GM21717 (cell line): ENCODE results near the gene NAV1.
"Not testable (repeated sequence)": the region's sequence is repeated elsewhere in the genome, so short reads cannot be mapped to it uniquely, and the experiment has no call there.

Experiments
- ATAC-seq: cut with Tn5 transposase; IDR thresholded peaks from one replicate; pipeline ENCODE4 v1.9.1; 2021; ENCODE audit warnings: mild to moderate bottlenecking, moderate library complexity; ENCODE audit not compliant: unreplicated experiment

NAV1 gene

DNA sequence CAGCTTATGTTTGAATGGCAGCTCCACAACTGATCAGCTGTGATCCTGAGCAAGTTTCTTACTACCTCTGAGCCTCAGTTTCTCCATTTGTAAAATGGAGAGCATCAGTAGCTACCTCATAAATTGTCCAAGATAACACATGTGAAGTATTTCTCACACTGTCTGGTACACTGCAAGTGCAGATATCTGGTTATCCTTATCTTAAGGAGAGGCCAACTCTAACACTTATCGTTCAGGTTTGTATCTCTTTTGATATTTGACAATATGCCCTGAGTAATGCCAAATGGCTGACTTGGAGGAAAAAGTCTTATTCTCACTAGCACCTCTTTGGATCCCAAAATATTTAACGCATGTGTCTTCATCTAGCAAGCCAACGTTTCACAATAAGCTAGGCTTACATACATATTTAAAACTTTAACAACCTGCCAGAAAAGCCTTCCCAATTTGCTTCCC, 34.7 kb upstream of the NAV1 start:
- ATAC-seq = no peak

DNA sequence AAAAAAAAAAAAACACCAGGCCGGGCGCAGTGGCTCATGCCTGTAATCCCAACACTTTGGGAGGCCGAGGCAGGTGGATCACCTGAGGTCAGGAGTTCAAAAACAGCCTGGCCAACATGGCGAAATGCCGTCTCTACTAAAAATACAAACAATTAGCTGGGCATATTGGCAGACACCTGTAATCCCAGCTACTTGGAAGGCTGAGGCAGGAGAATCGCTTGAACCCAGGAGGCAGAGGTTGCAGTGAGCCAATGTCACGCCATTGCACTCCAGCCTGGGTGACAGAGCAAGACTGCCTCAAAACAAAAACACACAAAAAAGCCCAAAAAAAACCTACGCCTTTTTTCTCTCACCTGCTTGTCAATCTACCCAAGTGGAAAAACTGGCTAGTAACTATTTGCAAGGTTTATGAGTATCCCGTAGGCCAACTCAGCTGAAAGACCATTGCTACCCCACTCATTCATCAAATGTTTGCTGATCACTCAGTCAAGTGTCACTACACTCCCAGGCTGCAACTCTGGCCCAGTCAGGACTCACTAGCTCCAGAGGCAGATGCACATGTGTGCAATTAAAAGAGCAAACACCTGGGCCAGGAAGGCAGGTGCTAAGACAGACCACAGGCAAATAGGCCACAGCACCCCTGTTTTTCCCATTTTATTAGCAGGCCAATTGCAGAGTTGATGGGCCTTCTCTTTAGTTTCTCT, 34.0 kb upstream of the NAV1 start:
- no peak for ATAC-seq

DNA sequence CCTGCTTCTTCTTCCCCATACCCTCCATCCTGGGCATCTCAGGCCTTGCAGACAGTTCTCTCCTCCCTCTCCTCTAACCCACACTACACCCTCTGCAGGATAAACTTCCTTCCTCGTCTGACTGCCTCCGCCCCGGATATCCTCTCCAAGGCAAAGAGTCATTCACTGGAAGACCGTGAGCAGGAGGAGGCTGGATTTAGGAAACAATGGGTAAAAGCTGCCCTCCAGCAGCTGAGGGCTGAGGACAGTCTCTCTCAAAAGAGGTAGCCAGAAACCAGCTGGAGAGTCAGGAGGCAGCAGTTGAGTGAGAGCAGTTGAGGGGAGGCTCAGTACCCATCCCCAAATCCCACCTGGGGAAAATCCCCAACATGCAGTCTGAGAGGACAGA, 33.4 kb upstream of the NAV1 start:
- ATAC-seq = no peak

DNA sequence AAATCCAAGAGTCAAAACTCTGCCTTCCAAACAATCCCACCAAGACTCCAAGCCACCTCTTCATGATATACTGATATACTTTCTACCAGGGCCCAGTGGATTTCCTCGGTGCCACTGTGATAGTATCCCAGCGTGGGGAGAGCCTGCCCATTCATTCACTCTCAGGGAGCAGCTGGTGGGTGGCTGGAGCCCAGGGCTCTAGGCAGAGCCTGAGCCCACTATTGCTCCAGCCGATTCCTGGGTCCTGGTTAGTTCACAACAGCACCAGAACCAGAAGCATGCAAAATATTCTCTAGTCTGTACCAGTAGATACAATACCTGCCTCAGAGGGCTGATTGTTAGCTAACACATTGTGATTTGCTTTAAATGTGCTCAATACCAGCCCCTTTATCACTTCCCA, 32.8 kb upstream of the NAV1 start:
- no peak for ATAC-seq

DNA sequence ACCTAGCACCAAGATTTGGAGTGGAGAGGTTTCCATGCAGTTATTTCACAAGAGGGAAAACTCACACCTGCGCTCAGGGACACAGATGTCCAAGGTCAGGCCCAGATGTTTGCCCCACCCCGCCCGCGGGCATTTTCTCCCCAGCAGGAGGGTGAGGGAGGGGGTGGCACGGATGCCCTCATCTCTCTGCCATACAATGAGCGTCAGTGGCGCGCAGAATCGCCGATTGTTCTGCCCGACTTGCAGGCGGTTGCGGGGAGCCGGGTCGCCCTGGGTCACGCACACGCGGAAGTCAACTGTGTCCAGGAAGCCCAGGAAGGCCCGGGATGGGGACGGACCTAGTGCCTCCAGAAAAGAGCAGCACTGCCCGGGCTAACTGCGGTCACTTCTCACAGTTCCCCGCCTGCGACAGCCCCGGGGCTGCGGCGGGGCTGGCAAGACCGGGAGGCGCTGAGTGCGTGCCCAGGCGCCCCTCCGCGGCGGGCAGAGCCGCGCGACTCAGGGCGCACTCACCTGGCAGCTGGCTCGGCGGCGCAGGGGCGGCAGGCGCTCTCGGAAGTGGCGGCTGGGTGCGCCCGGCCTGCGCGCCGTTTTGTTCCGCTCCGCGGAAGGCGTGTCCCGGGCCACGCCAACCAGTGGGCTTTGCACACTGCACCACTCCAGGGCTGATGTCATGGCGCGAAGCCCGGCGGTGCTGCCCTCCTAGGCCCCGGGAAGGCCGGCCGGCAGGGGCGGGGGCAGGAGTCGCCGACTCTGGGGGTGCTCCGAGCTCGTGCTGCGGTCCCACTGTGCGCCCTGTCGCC, 32.2 kb upstream of the NAV1 start, which contains the start of gene CSRP1:
Gene CSRP1, minus strand, starts transcription at position 567 of the 803 bp plus-strand sequence. CDS start 10,820 bp downstream, outside the sequence.
- ATAC-seq = peak; percentile 80

DNA sequence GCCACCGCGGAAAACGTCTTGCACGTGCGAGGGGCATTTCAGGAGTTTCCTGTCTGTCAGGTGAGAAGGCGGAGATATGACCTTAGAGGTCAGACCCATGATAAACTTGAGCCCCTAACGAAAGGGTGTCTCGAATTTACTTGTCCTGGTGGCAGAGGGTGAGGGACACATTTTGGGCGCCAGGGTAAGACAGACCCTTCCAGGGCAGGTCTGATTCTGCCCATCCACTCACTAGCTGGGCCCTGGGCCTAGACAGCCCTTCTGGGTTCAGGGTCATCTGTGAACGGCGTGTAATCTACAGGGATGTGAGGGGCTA, 31.6 kb upstream of the NAV1 start:
- ATAC-seq = no peak

DNA sequence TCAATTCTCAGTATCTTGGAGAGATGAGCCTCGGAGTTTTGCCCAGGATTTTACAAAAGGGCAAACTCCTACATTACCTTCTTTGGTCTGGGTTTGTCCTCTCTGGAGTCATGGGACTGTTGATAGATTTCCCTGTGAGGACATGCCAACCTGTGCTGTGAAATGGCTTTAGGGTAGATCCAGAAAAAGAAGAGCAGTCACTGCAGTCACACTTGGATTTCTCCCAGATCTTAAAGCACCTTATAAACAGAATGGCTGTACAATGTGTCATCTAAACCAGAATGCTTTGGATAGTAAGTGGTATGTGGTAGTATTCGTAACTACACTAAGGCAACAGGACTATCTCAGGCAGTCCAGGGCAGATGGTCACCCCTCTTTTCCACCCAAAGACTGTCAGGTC, 30.1 kb upstream of the NAV1 start:
- no peak for ATAC-seq

DNA sequence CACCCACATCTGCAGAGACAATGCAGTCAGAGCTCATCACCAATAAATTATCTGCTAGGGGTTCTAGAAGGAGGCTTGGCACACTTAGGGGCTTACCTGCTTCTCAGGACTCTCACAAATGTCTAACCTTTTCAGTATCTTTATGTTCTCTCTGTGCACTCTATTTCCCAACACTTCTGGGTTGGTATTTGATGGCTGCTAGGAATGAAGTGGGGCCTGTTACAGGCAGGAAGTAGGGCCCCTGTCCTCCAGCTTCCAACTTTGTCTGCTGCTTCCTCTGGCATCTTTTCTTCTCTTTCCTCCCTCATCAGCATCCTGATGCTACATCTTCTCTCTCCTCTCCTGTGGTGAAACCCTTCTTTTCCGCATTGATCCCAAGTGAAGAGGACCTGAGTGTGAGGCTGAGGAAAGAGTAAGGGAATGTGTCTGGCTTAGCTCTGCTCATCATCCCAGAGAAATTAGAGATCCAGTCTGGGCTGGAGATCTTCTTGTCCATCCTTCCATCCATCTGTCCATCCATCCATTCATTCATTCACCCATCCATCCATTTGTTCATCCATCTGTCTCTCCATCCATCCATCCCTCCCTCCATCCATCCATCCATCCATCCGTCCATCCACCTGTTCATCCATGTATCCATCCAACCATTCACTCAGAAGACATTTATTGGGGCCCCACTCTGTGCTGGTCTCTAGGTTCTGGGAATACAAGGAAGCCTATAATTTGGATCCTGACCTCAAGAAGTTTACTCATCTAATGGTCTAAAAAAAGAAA, 29.1 kb upstream of the NAV1 start:
- no peak for ATAC-seq

DNA sequence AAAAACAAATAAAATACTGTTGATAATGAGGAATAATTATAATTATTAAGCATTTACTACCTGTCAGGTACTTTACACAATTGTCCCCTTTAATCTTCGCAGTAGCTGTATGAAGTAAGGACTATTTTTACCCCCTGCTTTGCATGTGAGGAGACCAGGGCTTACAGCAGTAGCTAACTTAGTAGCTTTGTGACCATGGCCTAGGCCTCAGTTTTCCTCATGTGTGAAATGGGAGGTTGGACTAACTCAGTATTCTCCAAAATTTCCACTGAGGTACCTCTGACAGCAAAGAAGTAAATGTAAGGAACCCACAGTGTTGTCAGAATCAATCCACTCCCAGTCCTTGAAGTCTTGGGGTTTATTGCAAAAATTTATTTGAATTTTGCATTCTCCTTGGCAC, 28.2 kb upstream of the NAV1 start:
- ATAC-seq = no peak

DNA sequence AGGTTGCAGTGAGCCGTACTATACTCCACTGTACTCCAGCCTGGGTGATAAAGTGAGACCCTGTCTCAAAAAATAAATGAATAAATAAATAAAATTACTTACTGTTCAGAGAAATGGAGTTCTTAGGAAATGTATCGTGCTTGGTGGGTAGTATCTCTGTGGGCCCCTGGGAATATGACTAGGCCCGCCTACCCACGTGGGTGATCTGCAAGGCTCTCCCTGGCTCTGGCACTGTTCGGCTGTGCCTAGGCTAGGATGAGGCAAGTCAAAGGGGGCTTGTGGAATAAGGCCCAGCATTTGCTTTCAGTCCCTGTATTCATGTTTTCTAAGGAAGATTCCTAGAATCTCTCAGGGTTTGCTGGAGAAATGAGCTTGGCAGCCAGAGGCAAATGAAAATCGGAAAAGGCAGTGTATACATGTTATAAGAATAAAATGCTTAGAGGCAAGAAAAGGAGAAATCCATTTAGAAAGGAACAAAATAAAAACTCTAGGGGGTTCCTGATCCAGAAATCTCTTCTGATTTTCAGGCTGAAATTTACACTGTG, 27.5 kb upstream of the NAV1 start:
- no peak for ATAC-seq

DNA sequence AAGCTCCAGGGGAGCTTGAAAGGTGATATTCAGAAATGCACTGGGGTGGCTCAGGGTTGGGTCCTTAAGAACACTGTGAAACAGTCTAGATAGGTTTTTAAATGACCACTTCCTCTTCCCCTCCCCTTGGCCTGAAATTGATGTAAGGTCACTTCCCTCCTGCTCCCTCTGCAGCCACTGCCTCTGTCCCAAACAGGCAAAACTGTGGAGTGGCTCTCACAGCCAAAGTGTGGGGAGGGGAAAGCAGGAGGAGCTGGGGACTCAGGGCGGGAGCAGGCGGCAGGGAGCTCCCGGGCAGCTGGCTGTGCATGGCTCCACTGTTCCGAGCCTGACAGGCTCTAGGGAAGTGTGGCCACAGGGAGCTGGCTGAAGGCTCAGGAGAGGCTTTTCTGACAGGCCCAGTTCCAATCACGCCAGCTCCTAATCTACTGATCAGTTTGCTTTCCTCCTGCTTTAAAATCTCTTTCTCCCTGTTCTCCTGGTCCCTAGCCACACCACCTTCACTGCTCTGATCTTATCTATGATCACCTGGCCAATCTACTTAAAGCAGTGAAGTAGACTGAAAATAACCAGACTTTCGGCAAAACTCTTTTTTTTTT, 26.9 kb upstream of the NAV1 start:
- ATAC-seq = no peak

DNA sequence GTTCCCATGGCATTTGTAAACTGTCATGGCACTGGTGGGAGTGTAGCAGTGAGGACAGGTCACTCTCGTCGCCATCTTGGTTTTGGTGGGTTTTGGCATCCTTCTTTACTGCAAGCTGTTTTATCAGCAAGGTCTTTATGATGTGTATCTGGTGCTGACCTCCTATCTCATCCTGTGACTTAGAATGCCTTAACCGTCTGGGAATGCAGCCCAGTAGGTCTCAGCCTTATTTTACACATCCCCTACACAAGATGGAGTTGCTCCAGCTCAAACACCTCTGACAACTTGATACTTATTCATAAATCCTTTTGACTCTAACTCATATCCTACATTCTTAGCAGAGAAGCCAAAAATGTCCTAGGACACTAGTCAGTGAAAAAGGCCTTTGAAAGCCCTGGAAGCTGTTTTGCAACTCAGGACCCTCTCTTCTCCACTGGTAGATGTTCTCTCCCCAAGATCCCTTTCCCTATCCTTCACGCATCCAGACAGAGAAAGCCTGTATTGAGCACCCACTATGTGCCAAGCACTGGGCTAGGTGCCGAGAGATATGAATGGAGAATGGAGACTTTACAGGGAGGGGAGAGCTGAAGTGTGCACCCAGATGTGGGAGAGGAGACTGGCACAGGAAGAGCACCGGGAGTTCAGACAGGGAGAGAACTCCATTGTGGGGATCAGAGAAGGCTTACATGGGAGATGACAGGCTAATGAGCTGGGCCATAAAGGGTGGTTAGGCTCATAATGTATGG, 25.3 kb upstream of the NAV1 start:
- ATAC-seq = no peak

DNA sequence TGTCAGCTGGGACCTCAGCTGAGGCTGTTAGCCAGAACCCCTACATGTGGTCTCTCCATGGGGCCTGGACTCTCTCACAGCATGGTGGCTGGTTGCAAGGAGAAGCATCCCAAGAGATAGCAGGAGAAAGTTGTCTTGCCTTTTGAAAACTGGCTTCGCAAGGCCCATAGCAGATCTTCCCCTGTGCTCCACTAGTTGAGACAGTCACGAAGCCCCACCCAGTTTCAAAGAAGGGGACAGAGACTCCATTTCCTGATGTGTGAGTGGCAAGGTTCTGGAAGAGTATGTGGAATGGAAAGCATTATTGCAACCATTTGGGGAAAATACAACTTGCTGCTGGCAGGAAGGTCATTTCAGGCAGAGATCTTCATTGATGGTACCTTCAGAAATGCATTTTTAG, 24.5 kb upstream of the NAV1 start:
- ATAC-seq = no peak

DNA sequence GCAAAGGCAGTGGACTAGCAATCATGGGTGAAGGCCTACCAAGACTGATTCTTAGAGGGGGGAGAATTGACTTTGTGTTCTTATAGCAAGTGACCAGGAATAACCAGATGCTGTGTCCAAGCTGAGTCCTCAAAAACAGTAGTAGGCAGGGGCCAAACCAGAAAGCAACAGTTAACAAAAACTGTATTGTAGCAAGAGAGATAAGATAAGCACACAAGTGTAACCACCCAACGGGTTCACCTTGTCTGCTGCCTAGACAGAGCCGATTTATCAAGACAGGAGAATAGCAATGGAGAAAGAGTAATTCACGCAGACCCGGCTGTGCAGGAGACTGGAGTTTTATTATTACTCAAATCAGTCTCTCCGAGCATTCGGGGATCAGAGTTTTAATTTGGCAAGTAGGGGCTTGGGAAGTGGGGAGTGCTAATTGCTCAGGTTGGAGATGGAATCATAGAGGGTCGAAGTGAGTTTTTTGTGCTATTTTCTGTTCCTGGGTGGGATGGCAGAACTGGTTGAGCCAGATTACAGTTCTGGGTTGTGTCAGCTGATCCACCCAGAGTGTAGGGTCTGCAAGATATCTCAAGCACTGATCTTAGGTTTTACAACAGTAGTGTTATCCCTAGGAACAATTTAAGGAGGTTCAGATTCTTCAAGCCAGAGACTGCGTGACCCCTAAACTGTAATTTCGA, 23.7 kb upstream of the NAV1 start:
- ATAC-seq = no peak

DNA sequence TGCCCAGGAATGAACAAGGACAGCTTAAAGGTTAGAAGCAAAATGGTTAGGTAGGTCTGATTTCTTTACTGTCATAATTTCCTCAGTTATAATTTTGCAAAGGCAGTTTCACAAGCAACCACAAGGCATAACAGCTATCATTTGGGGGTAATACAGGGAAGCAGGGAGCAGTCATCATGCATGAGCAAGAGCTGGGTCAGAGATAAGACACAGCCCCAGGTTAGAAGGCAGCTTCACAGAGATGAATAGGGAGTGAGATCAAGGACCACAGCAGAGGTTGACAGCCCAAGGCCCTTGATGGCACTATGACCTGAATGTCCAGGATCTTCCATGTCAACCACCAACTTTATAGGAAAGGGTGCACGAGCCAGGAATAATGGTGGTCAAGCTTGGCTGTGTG, 23.0 kb upstream of the NAV1 start:
- ATAC-seq = no peak

DNA sequence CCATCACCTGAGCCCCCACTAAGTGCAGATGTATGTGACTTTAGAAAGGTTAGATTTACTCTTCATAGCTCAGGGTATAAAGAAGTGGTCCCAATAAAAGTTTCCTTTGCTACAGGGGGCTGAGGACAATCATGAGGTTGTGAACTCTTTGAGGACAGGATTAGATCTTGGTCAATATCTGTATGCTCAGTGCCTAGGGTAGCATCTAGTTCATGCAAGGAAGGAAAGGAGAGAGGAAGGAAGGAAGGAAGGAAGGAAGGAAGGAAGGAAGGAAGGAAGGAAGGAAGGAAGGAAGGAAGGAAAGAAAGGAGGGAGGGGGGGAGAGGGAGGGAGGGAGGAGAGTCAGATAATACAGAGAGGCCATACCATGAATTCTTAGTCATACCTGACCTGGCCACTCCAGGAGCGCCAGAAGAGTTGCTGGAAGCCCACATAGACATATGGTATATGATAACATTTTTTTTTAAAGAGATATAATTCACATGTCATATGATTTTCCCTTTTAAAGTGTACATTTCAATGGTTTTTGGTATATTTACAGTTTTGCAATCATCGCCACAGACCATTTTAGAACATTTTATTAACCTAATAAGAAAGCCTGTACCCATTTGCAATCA, 22.3 kb upstream of the NAV1 start:
- no peak for ATAC-seq

DNA sequence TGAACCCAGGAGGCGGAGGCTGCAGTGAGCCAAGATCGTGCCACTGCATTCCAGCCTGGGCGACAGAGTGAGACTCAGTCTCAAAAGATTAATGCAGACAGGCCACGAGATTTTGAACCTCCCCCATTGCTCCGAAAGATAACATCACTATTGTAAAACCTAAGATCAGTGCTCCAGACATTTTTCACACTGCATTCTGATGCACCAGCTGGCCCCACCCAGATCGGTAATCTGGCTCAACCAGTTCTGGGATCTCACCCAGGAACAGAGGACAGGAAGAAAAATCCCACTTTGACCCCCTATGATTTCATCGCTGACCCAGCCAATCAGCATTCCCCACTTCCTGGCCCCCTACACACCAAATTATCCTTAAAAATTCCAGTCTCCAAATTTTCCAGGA, 21.3 kb upstream of the NAV1 start:
- no peak for ATAC-seq

DNA sequence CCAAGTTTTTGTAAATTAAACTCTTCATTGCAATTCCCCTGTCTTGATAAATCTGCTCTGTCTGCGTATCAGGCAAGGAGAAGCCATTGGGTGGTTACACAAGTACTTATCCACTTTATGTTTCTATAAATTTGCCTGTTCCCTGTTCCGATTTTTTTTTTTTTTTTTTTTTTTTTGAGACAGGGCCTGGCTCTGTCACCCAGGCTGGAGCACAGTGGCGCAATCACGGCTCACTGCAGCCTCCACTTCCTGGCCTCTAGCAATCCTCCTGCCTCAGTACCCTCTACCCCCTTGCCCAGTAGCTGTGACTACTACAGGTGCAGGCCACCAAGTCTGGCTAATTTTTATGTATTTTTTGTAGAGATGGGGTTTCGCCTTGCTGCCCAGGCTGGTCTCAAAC, 20.9 kb upstream of the NAV1 start:
- no peak for ATAC-seq

DNA sequence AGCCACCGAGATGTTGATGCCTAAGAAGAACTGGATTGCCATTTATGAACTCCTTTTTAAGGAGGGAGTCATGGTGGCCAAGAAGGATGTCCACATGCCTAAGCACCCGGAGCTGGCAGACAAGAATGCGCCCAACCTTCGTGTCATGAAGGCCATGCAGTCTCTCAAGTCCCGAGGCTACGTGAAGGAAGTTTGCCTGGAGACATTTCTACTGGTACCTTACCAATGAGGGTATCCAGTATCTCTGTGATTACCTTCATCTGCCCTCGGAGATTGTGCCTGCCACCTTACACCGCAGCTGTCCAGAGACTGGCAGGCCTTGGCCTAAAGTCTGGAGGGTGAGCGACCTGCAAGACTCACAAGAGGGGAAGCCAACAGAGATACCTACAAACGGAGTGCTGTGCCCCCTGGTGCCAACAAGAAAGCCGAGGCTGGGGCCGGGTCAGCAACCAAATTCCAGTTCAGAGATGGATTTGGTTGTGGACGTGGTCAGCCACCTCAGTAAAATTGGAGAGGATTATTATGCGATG, 18.8 kb upstream of the NAV1 start:
- ATAC-seq = not testable (repeated sequence)
